Amniotic epithelial cell (primary cell): ENCODE results near the gene SIRPG.
"Not testable (repeated sequence)": the region's sequence is repeated elsewhere in the genome, so short reads cannot be mapped to it uniquely, and the experiment has no call there.

Experiments
- DNase-seq: peaks from one replicate; pipeline ENCODE4 v3.0.0-alpha.2; 2010; ENCODE audit warnings: low read depth

Gene SIRPG

DNA sequence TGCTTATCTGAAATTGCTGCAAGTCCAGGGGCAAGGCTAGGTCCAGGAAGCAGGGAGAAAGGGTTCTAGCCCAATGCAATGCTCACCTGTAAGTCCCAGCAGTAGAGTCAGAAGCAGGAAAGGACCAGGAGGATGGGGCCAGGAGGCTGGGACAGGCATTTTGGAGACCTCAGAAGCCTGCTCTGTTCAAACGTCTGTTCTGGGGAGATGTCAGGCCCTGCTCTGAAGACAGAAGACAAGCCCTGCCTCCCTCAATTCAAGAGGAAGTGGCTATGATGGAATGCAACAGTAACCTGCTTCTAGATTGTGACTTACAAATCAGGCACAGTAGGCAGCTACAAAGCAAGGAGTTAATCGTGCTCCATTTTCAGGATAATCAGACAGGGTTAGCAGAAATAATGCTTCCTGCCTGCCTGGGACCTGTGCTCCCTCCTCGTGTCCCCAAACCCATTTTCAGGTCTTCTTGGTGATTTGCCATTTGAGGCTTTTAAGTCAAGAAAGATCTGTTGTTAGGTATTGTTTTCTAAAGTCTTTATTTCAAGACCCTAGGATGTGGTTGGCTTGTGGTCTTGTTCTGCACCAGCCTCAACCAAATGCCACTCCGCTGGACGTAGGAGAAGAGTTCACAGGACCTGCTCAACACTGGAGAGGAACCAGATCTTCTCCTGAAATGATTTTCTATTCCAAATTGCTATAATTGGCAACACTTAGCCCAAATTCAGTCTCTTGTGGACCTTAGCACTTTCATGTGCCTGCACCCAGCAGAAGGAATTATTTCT, at the start of gene SIRPG:
Gene SIRPG, minus strand, starts transcription at position 224 of the 779 bp plus-strand sequence. Its CDS starts 65 bp downstream, at position 159.
- no peak for DNase-seq

DNA sequence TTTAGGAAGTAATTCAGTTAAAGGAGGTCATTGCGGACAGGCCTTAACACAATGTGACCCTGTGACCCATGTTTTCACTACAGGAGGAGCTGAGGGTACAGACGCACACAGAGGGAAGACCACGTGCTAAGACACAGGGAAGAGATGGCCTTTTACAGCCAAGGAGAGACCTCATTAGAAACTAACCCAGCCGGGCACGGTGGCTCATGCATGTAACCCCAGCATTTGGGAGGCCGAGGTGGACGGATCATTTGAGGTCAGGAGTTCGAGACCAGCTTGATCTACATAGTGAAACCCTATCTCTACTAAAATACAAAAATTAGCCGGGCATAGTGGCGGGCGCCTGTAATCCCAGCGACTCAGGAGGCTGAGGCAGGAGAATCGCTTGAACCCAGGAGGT, 49.3 kb upstream of the SIRPG start:
- DNase-seq = not testable (repeated sequence)

DNA sequence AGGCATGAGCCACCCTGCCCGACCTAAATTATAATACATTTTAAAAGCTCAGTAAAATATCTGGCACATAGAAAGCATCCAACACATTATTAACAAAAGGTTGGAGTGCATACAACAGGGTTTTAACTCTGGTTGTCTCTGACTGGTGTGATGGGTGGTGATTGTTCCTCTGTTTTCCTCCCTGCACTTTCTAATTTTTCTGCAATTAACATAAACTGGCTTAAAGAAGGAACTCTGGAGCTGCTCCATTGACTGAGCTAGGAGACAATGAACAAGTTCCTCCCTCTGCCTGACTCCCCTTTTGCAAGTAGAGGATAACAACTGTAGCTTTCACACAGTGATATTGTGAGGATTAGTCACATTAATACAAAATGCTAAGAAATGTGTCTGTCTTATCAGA, 48.5 kb upstream of the SIRPG start:
- DNase-seq = no peak

DNA sequence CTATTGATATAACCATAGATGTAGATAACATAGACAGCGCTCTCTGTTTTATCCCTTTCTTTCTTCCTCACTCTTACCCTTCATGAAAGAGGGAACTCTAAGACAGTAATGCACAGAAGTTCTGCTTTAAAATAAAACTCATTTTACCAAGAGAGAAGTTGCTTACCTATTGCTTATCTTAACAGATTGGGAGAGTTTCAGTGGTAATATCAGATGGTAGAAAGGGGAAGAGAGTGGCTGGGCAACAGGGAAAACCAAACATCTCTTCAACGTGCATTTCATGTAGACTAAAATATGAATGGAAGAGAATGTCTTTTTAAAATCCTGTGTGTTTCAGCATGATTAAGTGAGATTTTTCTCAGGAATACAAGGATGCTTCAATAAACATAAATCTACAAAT, 45.3 kb upstream of the SIRPG start:
- DNase-seq = no peak

DNA sequence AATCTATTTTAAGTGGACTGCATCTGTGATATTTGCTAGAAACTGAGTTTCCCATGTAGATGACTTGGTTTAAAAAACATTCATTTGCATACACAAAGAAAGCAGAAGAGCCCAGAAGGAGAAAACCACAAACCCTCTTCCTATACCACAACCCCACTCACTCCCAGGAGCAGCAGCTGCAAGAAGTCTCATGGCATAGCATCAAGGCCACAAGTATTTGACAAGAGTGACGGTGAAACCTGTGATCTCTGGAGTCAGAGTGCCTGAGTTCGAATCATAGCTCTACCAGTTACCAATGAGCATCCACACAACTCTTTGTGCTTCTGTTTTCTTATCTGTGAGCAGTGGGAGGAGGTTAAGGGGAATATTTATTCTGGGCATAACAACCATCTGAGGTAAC, 44.7 kb upstream of the SIRPG start:
- DNase-seq = peak; percentile 2

GRCh38 chr20:1700990-1701389, 43.4 kb upstream of the SIRPG start:
- no peak for DNase-seq

- no peak for DNase-seq
These were observed 40.0 kb upstream of the SIRPG start for GRCh38 chr20:1697592-1697991.

DNA sequence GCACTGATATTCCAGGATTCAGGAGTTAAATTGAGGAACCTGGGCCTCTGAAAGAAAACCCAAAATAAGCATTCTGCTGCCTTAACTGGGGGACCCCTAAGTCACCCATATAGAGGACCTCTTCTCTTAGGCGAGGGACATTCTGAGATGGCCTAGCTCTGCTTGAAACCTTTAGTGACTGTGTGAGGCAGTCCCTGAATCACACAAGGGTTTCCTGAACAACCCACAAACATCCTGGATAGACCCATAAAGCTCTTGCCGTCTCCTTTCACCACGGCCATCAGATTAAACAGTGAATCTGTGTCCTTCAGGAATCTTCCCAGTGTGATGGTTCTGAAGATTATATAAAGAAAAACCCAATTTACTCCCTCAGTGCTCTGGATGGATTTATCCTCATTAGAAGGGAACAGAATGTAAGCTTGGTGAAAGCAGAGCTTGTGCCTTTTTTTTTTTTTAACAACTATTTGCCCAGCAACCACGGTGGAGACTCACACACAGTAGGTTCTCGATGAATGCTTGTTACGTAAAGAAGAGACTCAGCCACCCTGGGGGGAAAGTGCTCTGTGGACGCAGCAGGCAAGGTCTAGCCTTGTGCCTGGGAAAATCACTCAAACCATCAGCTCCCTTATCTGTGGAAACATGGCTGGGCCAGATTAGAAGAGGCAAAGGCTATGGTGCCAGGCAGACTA, 39.1 kb upstream of the SIRPG start:
- DNase-seq = no peak

DNA sequence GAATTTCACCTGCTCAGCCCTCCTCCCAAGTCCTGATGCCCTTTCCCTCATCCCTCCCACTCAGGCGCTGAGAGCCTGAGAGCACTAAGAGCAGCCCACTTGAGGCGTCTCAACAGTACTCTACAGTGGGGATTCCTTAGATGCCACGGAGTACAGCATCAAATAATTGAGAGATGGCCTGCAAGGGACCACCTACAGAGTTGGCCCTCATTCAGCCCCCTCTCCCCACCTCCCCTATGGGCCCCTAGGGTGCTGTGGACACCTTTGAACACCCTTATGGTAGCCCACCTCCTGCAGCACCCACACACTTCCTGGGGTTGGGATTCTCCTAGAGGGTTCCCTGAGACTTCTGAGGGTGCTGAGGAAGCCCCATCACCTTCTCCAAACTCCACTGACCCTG, 37.1 kb upstream of the SIRPG start:
- no peak for DNase-seq

DNA sequence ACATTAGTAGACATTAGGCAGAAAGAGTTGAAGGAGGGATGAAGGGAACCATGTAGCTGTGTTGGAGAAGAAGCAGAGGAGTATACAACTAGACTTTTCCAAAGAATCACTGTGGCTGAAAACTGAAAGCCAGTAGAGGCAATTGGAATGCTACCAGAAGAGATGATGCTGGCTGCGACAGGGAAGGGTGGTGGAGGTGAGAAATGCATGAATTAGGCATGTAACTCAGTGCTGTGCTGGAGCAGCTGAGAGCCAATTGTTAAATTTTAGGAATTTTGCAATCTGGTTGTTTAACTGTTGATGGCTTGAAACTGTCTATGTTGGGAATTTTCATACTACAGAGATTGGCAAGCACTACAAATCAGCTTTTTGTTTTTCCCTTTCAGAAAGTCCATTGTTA, 35.8 kb upstream of the SIRPG start:
- no peak for DNase-seq

DNA sequence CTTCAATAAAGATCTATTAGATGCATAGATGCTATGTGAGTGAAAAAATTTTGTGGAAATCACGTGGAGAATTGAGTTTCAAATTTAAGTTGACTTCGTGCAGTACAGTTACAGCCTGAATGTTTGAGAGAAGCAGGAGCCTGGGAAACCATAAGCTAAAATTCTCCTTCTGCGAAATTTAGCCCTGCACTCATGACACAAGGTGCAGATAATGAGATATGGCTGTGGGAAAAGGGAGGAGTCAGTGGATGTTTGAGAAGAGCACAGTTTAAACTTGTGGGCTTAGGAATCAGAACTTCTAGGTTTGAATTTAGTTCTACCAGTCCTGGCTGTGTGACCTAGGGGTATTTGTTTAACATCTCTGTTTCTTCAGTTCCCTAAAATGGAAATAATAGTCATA, 32.1 kb upstream of the SIRPG start:
- no peak for DNase-seq

DNA sequence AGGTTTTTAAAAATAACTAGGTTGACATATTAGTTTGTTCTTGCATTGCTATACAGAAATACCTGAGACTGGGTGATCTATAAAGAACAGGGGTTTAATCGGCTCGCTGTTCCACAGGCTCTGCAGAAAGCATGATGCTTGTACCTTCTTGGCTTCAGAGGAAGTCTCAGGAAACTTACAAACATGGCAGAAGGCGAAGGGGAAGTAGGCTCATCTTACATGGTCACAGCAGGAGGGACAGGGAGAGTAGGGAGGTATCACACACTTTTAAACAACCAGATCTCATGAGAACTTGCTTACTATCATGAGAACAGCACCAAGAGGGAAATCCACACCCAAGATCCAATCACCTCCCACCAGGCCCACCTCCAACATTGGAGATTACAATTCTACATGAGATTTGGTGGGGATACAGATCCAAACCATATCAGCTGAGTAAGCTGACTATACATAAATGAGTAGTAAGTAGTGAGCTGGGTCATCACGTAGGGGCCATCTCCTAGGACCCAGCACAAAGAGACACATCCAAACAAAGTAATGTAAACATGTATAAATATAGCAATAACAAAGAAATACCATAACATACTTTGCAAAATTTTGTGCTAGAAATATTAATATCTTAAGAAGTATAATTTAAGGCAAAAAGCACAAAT, 31.4 kb upstream of the SIRPG start:
- DNase-seq = no peak

DNA sequence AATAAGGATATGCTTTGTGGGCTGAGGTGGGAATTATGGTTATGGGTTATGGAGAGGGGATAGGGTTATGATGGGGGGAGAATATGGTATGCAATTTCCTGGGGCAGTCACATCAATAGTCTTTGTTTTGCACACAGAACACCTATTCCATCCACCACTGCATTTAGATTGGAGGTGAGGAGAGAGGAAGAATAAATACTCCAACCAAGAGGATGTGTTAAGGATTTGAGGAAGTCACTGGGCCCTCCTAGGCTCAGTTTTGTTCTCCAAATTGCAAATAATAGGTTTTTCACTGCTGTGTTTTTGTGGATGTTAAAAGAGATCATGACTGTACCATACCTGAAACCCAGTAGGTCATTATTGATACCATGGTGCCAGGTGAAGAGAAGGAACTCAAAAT, 29.5 kb upstream of the SIRPG start:
- DNase-seq = no peak

DNA sequence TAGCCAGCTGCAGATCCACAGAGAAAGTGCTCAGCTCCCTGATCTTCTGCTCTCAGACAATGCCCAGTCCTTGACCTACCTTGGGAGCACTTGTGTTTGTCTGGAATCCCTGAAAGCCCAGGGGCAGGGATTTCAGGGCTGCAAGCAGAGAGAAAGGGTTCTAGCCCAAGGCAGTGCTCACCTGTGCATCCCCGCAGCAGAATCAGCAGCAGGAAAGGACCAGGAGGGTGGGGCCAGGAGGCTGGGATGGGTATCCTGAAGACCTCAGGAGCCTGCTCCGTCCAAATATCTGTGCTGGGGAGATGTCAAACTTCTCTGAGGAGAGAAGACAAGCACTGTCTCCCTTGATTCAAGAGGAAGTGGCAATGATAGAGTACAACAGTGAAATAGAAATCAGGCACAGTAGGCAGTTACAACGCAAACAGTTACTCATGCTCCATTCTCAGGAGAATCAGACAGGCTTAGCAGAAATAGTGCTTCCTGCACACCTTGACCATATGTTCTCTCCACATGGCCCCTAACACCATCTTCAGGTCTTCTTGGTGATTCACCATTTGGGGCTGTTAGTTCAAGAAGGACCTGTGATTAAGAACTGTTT, 28.7 kb upstream of the SIRPG start:
- DNase-seq = no peak

DNA sequence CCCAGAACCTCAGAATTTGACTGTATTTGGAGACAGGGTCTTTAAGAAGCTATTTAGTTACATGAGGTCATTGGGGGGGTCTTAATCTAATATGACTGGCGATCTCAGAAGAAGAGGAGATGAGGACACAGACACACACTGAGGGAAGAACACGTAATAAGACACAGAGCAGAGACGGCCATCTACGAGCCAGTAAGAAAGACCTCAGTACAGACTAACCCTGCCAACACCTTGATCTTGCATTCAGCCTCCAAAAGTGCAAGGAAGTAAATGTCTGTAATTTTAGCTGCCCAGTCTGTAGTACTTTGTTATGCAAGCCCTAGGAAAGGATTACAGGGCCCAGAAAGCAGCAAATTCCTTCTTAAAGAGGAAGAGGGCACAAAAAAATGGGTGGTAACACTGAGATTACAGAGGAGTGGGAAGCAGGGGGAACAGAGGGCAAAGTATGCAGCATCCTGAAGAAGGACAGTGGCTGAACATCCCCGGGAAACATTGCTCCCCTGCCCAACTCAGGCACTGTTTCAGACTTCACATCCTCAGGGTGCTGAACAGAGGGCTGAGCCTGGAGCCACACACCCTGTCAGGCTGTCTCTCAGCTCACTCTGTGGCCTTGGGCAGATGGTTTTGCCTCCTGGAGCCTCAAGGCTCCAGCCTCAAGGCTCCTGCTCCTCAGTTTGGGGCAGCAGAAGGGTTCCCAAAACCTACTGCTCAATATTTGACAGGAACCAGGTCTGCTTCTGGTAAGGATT, 27.9 kb upstream of the SIRPG start:
- DNase-seq = no peak

DNA sequence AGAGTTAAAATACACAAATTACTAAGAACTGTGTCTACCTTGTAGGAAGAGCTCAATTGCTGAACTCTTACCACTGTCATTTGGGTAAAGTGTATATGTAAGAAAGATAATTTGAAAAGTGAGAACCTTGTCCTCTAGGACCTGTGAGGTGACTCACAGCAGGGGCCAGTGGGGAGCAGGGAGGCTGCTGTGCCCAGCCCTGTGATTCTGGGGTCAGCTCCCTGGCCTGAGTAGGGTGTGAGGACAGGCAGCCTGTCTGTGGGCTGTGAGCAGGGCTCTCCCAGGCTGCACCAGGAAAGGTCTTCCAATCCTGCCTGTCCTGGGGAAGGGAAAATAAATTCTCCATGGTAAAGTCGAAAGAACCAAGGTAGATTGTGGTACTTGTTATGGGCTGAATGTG, 27.3 kb upstream of the SIRPG start:
- DNase-seq = no peak

- DNase-seq = no peak
These were observed 19.1 kb upstream of the SIRPG start for GRCh38 chr20:1676650-1677049.

- DNase-seq = no peak
These were observed 17.6 kb upstream of the SIRPG start for GRCh38 chr20:1674990-1675780.

- no peak for DNase-seq
These were observed 16.8 kb upstream of the SIRPG start for GRCh38 chr20:1674361-1674760.

- no peak for DNase-seq
These were observed 15.8 kb upstream of the SIRPG start for GRCh38 chr20:1673424-1673823.

GRCh38 chr20:1672728-1673127, 15.1 kb upstream of the SIRPG start:
- no peak for DNase-seq
